SH-SY5Y (cell line): ENCODE measurements around the gene AIP.

Source experiments
- GATA2 ChIP-seq: IDR thresholded peaks from 2 replicates; pipeline ENCODE4 v1.6.1; 2011; ENCODE audit warnings: mild to moderate bottlenecking, low read depth, low read length
- GATA3 ChIP-seq: IDR thresholded peaks from 2 replicates; pipeline ENCODE4 v1.6.1; 2011; ENCODE audit warnings: low read depth, mild to moderate bottlenecking, low read length, moderate library complexity

- TF ChIP-seq GATA3 (no peak), GATA2 (no peak)
Observed at GRCh38 chr11:67498544-67498972, 15.7 kb downstream of the AIP start.
